Measurements from ENCODE around the gene CEBPB.

Gene CEBPB

DNA sequence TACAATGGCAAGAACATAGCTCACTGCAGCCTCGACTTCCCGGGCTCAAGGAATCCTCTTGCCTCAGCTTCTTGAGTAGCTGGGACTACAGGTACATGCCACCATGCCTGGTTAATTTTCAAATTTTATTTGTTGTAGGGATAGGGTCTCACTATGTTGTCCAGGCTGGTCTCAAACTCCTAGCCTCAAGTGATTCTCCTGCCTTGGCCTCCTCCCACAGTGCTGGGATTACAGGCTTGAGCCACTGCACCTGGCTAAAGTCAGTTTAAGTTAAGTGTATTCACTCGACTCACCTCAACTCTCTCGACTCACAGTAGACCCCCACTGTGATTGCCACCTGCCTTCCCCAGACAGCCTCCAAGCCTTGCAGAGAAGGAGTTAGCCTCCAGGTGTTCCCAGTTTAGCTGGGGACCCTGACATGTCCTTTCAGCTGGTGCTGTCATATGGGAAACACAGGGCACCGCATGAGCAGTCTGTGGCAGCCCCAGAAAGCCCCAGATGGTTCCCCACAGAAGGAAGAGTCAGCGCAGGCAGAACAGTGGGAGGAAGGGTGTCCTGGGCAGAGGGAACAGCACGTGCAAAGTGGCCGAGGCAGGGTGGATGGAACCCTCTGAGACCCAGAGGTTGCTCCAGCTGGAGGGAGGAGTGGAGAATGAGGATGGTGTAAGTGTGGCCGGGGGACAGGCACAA lies 40.4 kb downstream of the CEBPB start:
- no peak for DNase-seq

GRCh38 chr20:50231854-50232253 lies 41.2 kb downstream of the CEBPB start:
- DNase-seq: no peak

DNA sequence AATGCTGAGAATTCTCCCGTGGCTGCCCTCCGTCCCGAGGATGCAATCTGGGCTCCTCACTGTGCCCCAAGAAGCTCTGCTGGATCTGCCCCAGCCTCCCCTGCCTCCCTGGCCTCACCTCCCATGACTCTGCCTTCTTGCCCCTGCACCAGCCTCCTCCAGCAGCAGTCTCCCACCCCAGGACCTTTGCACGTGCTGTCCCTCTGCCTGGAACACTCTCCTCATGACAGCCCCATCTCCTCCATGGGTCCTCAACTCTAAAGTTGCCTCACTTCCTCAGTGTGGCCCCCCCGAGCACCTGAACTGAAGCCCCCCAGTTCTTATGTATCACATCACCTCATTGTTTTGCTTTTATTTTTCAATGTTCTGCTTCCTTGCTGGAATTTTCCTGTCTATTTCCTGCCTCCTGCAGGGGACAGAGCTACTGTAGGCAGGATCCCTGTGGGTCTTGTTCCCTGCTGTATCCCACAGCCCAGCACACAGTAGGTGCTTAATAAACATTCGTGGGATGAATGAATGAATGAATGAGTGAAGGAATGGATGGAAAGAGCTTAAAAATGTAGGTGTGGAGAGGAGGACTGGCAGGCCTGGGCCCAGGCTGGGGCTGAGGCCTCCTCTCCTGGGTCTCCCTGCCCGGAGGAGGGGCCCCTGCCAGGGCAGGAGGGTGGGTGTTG lies 42.2 kb downstream of the CEBPB start:
- no peak for DNase-seq

DNA sequence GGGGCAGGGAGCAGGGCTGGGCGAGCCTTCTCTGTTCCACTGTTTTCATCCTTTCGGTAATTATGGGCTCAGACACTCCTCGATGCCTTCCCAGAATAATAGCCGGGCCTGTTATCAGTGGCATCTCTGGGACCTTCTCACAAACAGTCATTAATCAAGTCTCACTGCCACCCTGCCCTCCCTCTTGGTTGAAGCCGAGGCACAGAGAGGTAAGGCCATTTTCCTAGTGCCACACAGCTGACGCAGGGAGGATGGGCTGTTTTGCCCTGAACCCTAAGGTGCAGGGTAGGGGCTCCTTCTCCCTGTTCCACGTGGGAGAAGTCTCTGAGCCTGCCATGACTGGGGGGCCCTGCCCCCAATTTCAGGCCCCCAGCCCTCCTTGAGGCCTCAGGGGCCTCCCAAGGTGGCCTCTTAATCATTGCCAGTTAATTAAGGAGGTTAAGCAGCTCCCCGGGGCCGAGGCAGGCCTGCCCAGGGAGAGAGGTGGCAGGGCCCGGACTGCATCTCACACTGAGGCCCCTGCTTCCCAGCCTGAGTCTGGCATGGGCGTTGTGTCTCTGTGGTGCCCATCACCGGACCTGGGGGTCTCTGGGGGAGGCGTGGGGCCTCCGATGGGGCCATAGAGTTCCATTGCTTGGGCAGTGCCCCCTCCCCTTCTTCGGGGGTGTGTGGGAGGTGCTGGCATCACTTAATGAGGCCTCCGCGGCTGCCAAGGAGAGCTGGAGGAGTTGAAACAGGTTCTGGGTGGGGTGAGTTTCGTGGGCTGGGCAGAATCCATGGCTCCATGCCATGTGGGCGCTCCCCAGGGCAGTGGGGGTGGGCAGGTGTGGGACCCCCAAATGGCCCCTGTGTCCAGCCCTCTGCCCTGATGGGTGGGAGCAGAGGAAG lies 42.9 kb downstream of the CEBPB start:
- no peak for DNase-seq

DNA sequence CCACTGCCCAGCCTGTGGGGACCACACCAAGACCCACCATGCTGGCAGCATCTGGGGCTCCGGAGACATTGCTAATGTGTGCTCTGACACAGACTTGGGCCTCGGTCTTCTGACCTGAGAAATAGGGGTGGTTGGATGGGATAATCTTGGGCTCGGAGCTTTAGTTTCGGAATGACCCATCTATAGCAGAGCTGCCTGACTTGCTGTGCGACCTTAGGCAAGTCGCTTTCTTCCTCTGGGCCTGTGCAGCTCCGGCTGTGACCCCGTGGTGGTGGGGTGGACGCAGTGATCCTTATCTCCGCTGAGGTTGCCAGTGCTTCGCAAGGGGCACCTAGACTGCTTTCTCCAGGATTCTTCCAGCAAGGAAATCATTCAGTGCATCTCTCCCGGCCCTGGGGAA lies 43.7 kb downstream of the CEBPB start:
- no peak for DNase-seq

- DNase-seq: no peak
Observed at GRCh38 chr20:50237349-50237748, 46.7 kb downstream of the CEBPB start.

- DNase-seq: no peak
Observed at GRCh38 chr20:50238081-50238800, 47.6 kb downstream of the CEBPB start.

DNA sequence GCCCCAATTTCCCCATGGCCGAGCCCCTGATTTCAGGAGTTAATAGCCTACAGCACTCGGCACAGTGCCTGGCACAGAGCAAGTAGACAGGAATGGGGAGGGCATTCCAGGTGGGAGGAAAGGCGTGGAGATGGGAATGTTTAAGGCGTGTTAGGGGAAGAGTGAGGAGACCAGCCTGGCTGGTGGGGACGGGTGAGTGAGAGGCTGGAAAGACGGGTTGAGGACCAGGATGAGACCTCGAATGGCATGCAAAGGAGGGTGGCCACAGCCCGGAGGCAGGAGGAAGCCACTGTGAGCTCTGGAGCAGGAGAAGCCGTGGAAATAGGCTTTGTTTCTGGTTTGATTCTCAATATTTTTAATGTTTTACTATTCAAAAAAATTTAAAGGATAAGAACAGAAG lies 49.5 kb downstream of the CEBPB start:
- DNase-seq: no peak

- DNase-seq: no peak
Observed at GRCh38 chr20:50242178-50242514, 51.5 kb downstream of the CEBPB start.
